Ectodermal cell (in vitro differentiated cells): Measurements from ENCODE around the gene IWS1.
A peak's percentile ranks its signal among the peaks of the same experiment; 100 is the strongest.

Source experiments
- H3K27ac ChIP-seq: 2 replicates; pipeline ENCODE4 v1.7.0; 2013; ENCODE audit warnings: mild to moderate bottlenecking, low read depth, low read length; ENCODE audit not compliant: insufficient read depth, poor library complexity, severe bottlenecking
- H3K27me3 ChIP-seq: 2 replicates; pipeline ENCODE4 v1.7.0; 2013; ENCODE audit warnings: mild to moderate bottlenecking, low read length; ENCODE audit not compliant: insufficient read depth, control insufficient read depth, poor library complexity, severe bottlenecking
- H3K36me3 ChIP-seq: one replicate; pipeline ENCODE4 v1.7.0; 2013; ENCODE audit warnings: low read length; ENCODE audit not compliant: control insufficient read depth, insufficient read depth
- H3K4me1 ChIP-seq: one replicate; pipeline ENCODE4 v1.7.0; 2013; ENCODE audit warnings: low read length; ENCODE audit not compliant: control insufficient read depth, insufficient read depth
- H3K4me3 ChIP-seq: 2 replicates; pipeline ENCODE4 v1.7.0; 2013; ENCODE audit warnings: low read depth, low read length, control low read depth; ENCODE audit not compliant: insufficient read depth
- H3K9me3 ChIP-seq: 2 replicates; pipeline ENCODE4 v1.7.0; 2013; ENCODE audit warnings: mild to moderate bottlenecking, low read length, moderate library complexity; ENCODE audit not compliant: control insufficient read depth
- WGBS, 2 experiments: methylation state at CpG; one replicate each; pipeline ENCODE4 v1.1.7; 2013; ENCODE audit warnings: missing lambda C conversion rate in 2 of 2; 5-methylcytosine and 5-hydroxymethylcytosine counted together

Gene IWS1

GRCh38 chr2:127479866-127480743 is 46.2 kb downstream of the IWS1 start:
- WGBS, 2 experiments, result 31 to 34% methylated on average over 8 of the region's 8 CpGs
- H3K27ac ChIP-seq, result peak overlapping the region; percentile 95
- H3K9me3 ChIP-seq, result no peaks in the 10 kb centered on the region
- H3K36me3 ChIP-seq, result peaks cover 18% of the 10 kb centered on the region
- peaks cover 25% of the 10 kb centered on the region for H3K4me1 ChIP-seq
- H3K4me3 ChIP-seq, result no peak overlapping the region
- no peaks in the 10 kb centered on the region for H3K27me3 ChIP-seq

GRCh38 chr2:127479219-127479825 is 47.0 kb downstream of the IWS1 start:
- H3K4me1 ChIP-seq, result peaks cover 25% of the 10 kb centered on the region
- 77 to 79% methylated on average over 4 to 5 of the region's 5 CpGs for WGBS, 2 experiments
- no peak overlapping the region for H3K4me3 ChIP-seq
- H3K27me3 ChIP-seq, result no peaks in the 10 kb centered on the region
- H3K9me3 ChIP-seq, result no peaks in the 10 kb centered on the region
- H3K36me3 ChIP-seq, result peaks cover 14% of the 10 kb centered on the region
- H3K27ac ChIP-seq, result no peak overlapping the region

GRCh38 chr2:127475788-127476187 is 50.5 kb downstream of the IWS1 start:
- peaks cover 16% of the 10 kb centered on the region for H3K4me1 ChIP-seq
- H3K4me3 ChIP-seq, result no peak overlapping the region
- WGBS, 2 experiments, result 87 to 96% methylated on average over 2 of the region's 2 CpGs
- H3K27me3 ChIP-seq, result no peaks in the 10 kb centered on the region
- no peaks in the 10 kb centered on the region for H3K9me3 ChIP-seq
- no peak overlapping the region for H3K27ac ChIP-seq
- peaks cover 2% of the 10 kb centered on the region for H3K36me3 ChIP-seq

GRCh38 chr2:127472268-127472667 is 54.0 kb downstream of the IWS1 start:
- Histone ChIP-seq H3K27ac (no peak overlapping the region), H3K4me1 (no peaks in the 10 kb centered on the region), H3K36me3 (no peaks in the 10 kb centered on the region), H3K4me3 (no peak overlapping the region), H3K27me3 (no peaks in the 10 kb centered on the region), H3K9me3 (no peaks in the 10 kb centered on the region)
- 92 to 100% methylated on average over 1 of the region's 1 CpG for WGBS, 2 experiments

GRCh38 chr2:127471286-127471988 is 54.9 kb downstream of the IWS1 start:
- no peak overlapping the region for H3K4me3 ChIP-seq
- H3K27me3 ChIP-seq, result no peaks in the 10 kb centered on the region
- no peaks in the 10 kb centered on the region for H3K36me3 ChIP-seq
- WGBS, 2 experiments, result 93 to 94% methylated on average over 4 of the region's 4 CpGs
- no peak overlapping the region for H3K27ac ChIP-seq
- no peaks in the 10 kb centered on the region for H3K9me3 ChIP-seq
- H3K4me1 ChIP-seq, result no peaks in the 10 kb centered on the region

GRCh38 chr2:127469974-127470373 is 56.3 kb downstream of the IWS1 start:
- H3K36me3 ChIP-seq, result no peaks in the 10 kb centered on the region
- H3K27me3 ChIP-seq, result no peaks in the 10 kb centered on the region
- H3K27ac ChIP-seq, result no peak overlapping the region
- no peak overlapping the region for H3K4me3 ChIP-seq
- no peaks in the 10 kb centered on the region for H3K4me1 ChIP-seq
- 92 to 97% methylated on average over 2 of the region's 2 CpGs for WGBS, 2 experiments
- H3K9me3 ChIP-seq, result no peaks in the 10 kb centered on the region

GRCh38 chr2:127469051-127469450 is 57.2 kb downstream of the IWS1 start:
- no peaks in the 10 kb centered on the region for H3K9me3 ChIP-seq
- H3K36me3 ChIP-seq, result no peaks in the 10 kb centered on the region
- no peak overlapping the region for H3K27ac ChIP-seq
- no peaks in the 10 kb centered on the region for H3K27me3 ChIP-seq
- whole genome bisulfite sequencing, 2 experiments, result 88 to 89% methylated on average over 8 of the region's 8 CpGs
- H3K4me1 ChIP-seq, result peaks cover 7% of the 10 kb centered on the region
- no peak overlapping the region for H3K4me3 ChIP-seq

GRCh38 chr2:127465258-127465657 is 61.0 kb downstream of the IWS1 start:
- no peaks in the 10 kb centered on the region for H3K9me3 ChIP-seq
- WGBS, 2 experiments, result 70 to 76% methylated on average over 4 of the region's 4 CpGs
- H3K4me3 ChIP-seq, result no peak overlapping the region
- no peak overlapping the region for H3K27ac ChIP-seq
- H3K36me3 ChIP-seq, result no peaks in the 10 kb centered on the region
- peaks cover 7% of the 10 kb centered on the region for H3K4me1 ChIP-seq
- no peaks in the 10 kb centered on the region for H3K27me3 ChIP-seq

- Histone ChIP-seq H3K9me3 (no peaks in the 10 kb centered on the region), H3K27me3 (no peaks in the 10 kb centered on the region), H3K4me1 (peaks cover 7% of the 10 kb centered on the region), H3K36me3 (no peaks in the 10 kb centered on the region), H3K4me3 (no peak overlapping the region), H3K27ac (no peak overlapping the region)
- 85 to 86% methylated on average over 7 of the region's 7 CpGs for WGBS, 2 experiments
Measured at GRCh38 chr2:127464470-127465257, 61.6 kb downstream of the IWS1 start.
